ENCODE results near the gene SQSTM1. TPM values are rescaled to one million over a fixed set of nuclear protein-coding genes. Genes with fewer than 3 reads are reported as not detected.

SQSTM1 gene
- total and polyA plus RNA-seq, 3 experiments from 2014 or later = 158 to 212 (median 179) TPM

DNA sequence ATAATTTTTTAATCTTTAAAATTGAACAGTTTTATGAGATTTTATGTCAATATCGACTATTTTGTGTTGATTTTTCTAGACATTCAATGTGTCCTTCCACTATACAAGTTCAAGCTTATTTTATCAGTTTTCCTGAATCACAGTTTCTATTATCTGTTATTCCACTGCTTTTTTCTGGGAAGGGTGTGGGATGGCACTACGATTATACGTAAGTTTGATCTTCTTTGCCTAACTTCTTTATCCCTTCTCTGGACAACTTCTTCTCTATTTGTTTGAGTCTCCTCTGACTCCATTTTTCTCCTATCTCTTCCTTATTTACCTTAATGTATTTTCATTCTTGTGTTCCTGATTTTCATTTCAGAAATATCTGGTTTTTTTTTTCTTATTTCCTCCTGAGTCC lies 62.5 kb downstream of the SQSTM1 start:
- DNase-seq = no peak
- Histone ChIP-seq H3K4me1 (ENCODE audit: insufficient read depth, low read length) (no peaks in the 10 kb centered on the region), H3K4me3 (ENCODE audit: low read length) (no peak overlapping the region), H3K27ac (ENCODE audit: low read depth, low read length) (no peak overlapping the region), H3K36me3 (ENCODE audit: insufficient read depth, low read length) (peaks cover 32% of the 10 kb centered on the region), H3K9me3 (ENCODE audit: low read length) (peaks cover 7% of the 10 kb centered on the region), H3K27me3 (ENCODE audit: insufficient read depth, low read length, poor library complexity, severe bottlenecking) (no peaks in the 10 kb centered on the region)
- H3K27ac Mint-ChIP-seq = peak overlapping the region in 1 of 8 donors; percentile 62
- H3K4me3 Mint-ChIP-seq = no peak overlapping the region
- H3K4me1 Mint-ChIP-seq = peaks cover 0 to 3% (median 0%) of the 10 kb centered on the region in 3 donors
- POLR2A ChIA-PET = no interaction called here
- peaks cover 12 to 22% (median 16%) of the 10 kb centered on the region in 5 donors for H3K9me3 Mint-ChIP-seq
- CTCF ChIA-PET = no interaction called here
- no peaks in the 10 kb centered on the region for H3K27me3 Mint-ChIP-seq
- peaks cover 34 to 76% (median 37%) of the 10 kb centered on the region in 3 donors for H3K36me3 Mint-ChIP-seq

DNA sequence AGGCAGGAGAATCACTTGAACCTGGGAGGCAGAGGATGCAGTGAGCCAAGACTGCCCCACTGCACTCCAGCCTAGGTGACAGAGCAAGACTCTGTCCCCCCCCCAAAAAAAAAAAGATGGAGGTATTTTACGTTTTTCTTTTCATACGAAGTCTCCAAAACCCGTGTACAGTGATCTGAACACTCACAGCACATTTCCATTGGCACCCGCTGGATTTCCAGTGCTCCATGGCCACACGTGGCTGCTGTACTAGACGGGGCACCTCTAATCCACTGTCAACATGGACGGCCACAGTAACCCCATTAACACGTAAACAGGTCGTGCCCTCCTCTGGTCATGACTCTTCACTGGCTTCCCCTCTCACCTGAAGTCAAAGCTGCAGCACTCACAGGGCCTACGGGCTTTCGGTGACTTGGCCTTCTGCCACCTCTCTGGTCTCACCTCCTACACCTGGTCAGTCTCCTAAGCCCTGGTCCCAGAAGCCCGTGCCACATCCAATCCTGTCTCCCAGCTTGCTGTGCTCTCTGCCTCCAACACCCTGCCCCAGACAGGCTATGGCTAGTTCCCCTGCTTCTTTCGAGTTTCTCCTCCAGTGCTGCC lies 64.9 kb downstream of the SQSTM1 start:
- no peaks in the 10 kb centered on the region for H3K4me1 ChIP-seq (ENCODE audit: insufficient read depth, low read length)
- no peak overlapping the region for H3K27ac ChIP-seq (ENCODE audit: low read depth, low read length)
- no peaks in the 10 kb centered on the region for H3K27me3 ChIP-seq (ENCODE audit: insufficient read depth, low read length, poor library complexity, severe bottlenecking)
- peaks cover 32% of the 10 kb centered on the region for H3K36me3 ChIP-seq (ENCODE audit: insufficient read depth, low read length)
- no peak overlapping the region for H3K4me3 ChIP-seq (ENCODE audit: low read length)
- Mint-ChIP-seq H3K36me3 (peaks cover 34 to 83% (median 39%) of the 10 kb centered on the region in 3 donors), H3K27me3 (no peaks in the 10 kb centered on the region), H3K4me1 (peaks cover 0 to 3% (median 0%) of the 10 kb centered on the region in 3 donors), H3K9me3 (peaks cover 12 to 22% (median 16%) of the 10 kb centered on the region in 5 donors), H3K27ac (peak overlapping the region in 1 of 8 donors; percentile 82), H3K4me3 (no peak overlapping the region)
- CTCF ChIA-PET = interaction anchor here (0.6 kb wide), 1 partner anchor 21 kb away, joined by 3 read pairs; no protein-coding TSS in a partner anchor
- no peak for DNase-seq
- peaks cover 7% of the 10 kb centered on the region for H3K9me3 ChIP-seq (ENCODE audit: low read length)
- POLR2A ChIA-PET = no interaction called here

DNA sequence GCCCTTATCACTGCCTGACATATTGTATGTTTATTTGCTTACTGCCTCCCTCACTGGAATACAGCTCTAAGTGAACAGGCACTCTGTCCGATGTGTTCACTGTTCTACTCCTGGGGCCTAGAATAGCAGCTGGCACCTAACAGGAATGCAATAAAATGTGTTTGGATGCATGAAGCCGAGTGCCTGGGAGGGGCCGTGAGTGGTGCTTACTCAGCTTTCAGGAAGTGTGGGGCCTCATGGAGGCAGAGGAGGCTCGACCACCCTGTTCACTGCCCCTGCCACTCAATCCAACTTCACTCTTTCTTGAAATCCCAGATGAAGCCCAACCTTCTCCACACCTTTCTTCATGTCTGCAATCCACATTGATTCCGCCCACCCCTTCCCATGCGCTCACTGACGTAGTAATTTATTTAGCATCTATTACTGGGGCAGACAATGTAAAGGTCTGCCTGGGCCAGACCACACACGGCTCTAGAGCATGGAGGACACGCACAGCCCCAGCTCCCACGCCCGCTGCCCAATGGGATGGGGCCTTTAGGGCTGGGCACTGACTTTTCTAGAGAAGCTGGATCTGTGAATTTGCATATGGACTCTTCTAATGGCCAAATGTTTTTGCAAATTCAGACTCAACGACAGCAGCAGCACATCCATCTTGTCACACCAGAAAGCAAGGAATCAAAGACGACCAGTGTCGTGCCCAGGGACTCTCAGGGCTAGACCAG lies 65.6 kb downstream of the SQSTM1 start:
- Histone ChIP-seq H3K27me3 (ENCODE audit: insufficient read depth, low read length, poor library complexity, severe bottlenecking) (no peaks in the 10 kb centered on the region), H3K27ac (ENCODE audit: low read depth, low read length) (no peak overlapping the region), H3K36me3 (ENCODE audit: insufficient read depth, low read length) (peaks cover 32% of the 10 kb centered on the region), H3K4me3 (ENCODE audit: low read length) (no peak overlapping the region), H3K9me3 (ENCODE audit: low read length) (peaks cover 7% of the 10 kb centered on the region), H3K4me1 (ENCODE audit: insufficient read depth, low read length) (no peaks in the 10 kb centered on the region)
- Mint-ChIP-seq H3K4me1 (peaks cover 0 to 3% (median 0%) of the 10 kb centered on the region in 3 donors), H3K4me3 (no peak overlapping the region), H3K36me3 (peaks cover 34 to 83% (median 38%) of the 10 kb centered on the region in 3 donors), H3K27ac (peak overlapping the region in 1 of 8 donors; percentile 21), H3K27me3 (no peaks in the 10 kb centered on the region), H3K9me3 (peaks cover 12 to 22% (median 16%) of the 10 kb centered on the region in 5 donors)
- DNase-seq = no peak
- POLR2A ChIA-PET = no interaction called here
- CTCF ChIA-PET = interaction anchor here (0.6 kb wide), 1 partner anchor 22 kb away, joined by 3 read pairs; no protein-coding TSS in a partner anchor

DNA sequence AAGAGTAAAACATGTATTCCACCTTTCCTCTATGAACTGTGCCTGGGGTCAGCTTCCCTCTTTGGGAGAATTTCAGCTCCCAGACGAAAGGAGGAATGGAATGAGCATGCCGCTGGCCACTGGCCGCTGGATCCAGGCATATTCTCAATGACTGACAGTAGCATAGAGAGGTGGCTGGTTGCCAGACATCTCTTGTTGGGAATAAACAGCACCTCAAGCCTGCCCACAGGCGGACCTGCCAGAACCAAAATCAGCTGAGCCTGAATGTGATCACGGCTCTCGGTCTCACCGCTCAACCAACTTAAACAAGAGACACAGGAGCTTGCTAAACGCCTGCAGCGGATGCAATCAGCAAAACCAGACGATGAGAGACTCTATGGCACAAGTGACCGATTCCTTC lies 66.4 kb downstream of the SQSTM1 start:
- POLR2A ChIA-PET = no interaction called here

More for the DNA sequence above, 66.4 kb downstream of the SQSTM1 start:
- Histone ChIP-seq H3K4me3 (ENCODE audit: low read length) (no peak overlapping the region), H3K4me1 (ENCODE audit: insufficient read depth, low read length) (no peaks in the 10 kb centered on the region), H3K27me3 (ENCODE audit: insufficient read depth, low read length, poor library complexity, severe bottlenecking) (no peaks in the 10 kb centered on the region), H3K36me3 (ENCODE audit: insufficient read depth, low read length) (peaks cover 33% of the 10 kb centered on the region), H3K27ac (ENCODE audit: low read depth, low read length) (no peak overlapping the region), H3K9me3 (ENCODE audit: low read length) (peaks cover 7% of the 10 kb centered on the region)
- Mint-ChIP-seq H3K27me3 (no peaks in the 10 kb centered on the region), H3K9me3 (peaks cover 12 to 21% (median 15%) of the 10 kb centered on the region in 5 donors), H3K4me1 (peaks cover 0 to 3% (median 0%) of the 10 kb centered on the region in 3 donors), H3K27ac (peak overlapping the region in 1 of 8 donors; percentile 2), H3K4me3 (no peak overlapping the region), H3K36me3 (peaks cover 34 to 86% (median 35%) of the 10 kb centered on the region in 3 donors)
- no peak for DNase-seq
- CTCF ChIA-PET = no interaction called here

Other genes starting within 250 kb of the SQSTM1 start
- 100 to 1,000 TPM; 929 to 961 TPM for gene HNRNPH1, start 197.2 kb upstream of the SQSTM1 start, total RNA-seq
- gene HNRNPH1, start 197.2 kb upstream of the SQSTM1 start, polyA plus RNA-seq = 103 TPM
- under 1 TPM; 0.57 to 0.91 TPM for gene CBY3, start 139.9 kb upstream of the SQSTM1 start, total RNA-seq
- not detected for gene CBY3, start 139.9 kb upstream of the SQSTM1 start, polyA plus RNA-seq
- gene CANX, start 121.9 kb upstream of the SQSTM1 start, total RNA-seq = 100 to 1,000 TPM; 694 to 710 TPM
- 283 TPM for gene CANX, start 121.9 kb upstream of the SQSTM1 start, polyA plus RNA-seq
- 10 to 100 TPM; 30.4 to 30.9 TPM for gene MAML1, start 88.1 kb upstream of the SQSTM1 start, total RNA-seq
- 9.1 TPM for gene MAML1, start 88.1 kb upstream of the SQSTM1 start, polyA plus RNA-seq
- 1 to 10 TPM in 1 of 2 experiments, under 1 TPM in 1; 0.57 to 1.0 TPM for gene LTC4S, start 26.9 kb upstream of the SQSTM1 start, total RNA-seq
- 4.0 TPM for gene LTC4S, start 26.9 kb upstream of the SQSTM1 start, polyA plus RNA-seq
- 100 to 1,000 TPM in 1 of 2 experiments, 10 to 100 TPM in 1; 94.0 to 103 TPM for gene MGAT4B, start 14.0 kb upstream of the SQSTM1 start, total RNA-seq
- 21.0 TPM for gene MGAT4B, start 14.0 kb upstream of the SQSTM1 start, polyA plus RNA-seq
- gene MRNIP, start 37.9 kb downstream of the SQSTM1 start, total RNA-seq = 10 to 100 TPM; 23.9 to 27.2 TPM
- 17.7 TPM for gene MRNIP, start 37.9 kb downstream of the SQSTM1 start, polyA plus RNA-seq
- 10 to 100 TPM; 73.7 to 74.8 TPM for gene TBC1D9B, start 87.0 kb downstream of the SQSTM1 start, total RNA-seq
- 43.9 TPM for gene TBC1D9B, start 87.0 kb downstream of the SQSTM1 start, polyA plus RNA-seq

All from CD8-positive, alpha-beta memory T cell (primary cell).